ENCODE measurements around the gene CHRNA7. TPM values are rescaled to one million over a fixed set of nuclear protein-coding genes. Genes with fewer than 3 reads are reported as not detected.

CHRNA7 gene
- total and polyA plus RNA-seq, 9 of the 15 experiments (the other 6 are each of a cell fraction or from before 2014, with no cell fraction given), result 0.04 TPM; not detected in 8

- POLR2A ChIA-PET, result no interaction called here
- ATAC-seq, result no peak
- no TSS peak for BruUV-seq (replicated peaks)
Observed at GRCh38 chr15:32033186-32033890, 3.0 kb downstream of the CHRNA7 start.

GRCh38 chr15:32034106-32034505 is 3.8 kb downstream of the CHRNA7 start:
- intact Hi-C loops (cut with micrococcal nuclease), result no loop called here
- no peak for ATAC-seq
- Histone ChIP-seq H3K79me2 (ENCODE audit: control insufficient read depth, insufficient read depth, low read length) (no peaks in the 10 kb centered on the region), H3K27ac (ENCODE audit: extremely low read depth, low read depth, low read length) (no peak overlapping the region), H2AFZ (ENCODE audit: low read depth, low read length) (no peak overlapping the region), H3K9me3 (replicated peaks; ENCODE audit: control insufficient read depth, insufficient read depth, low read depth, low read length) (no peaks in the 10 kb centered on the region), H3K9me1 (ENCODE audit: control insufficient read depth, insufficient read depth, low read length) (no peaks in the 10 kb centered on the region), H3K4me1 (replicated peaks in 1 of 2; ENCODE audit: control insufficient read depth in 2 of 2, insufficient read depth in 2 of 2, low read length in 2 of 2) (peaks cover 0 to 13% of the 10 kb centered on the region in 2 experiments; a peak in 2 of 5 replicates), H3K36me3 (ENCODE audit: control insufficient read depth, insufficient read depth, low read length) (no peaks in the 10 kb centered on the region), H4K20me1 (replicated peaks; ENCODE audit: control insufficient read depth, insufficient read depth, low read length) (0 out of 2 replicates have a peak, but pooled peaks cover 3% of the 10 kb centered on the region), H3K27me3 (ENCODE audit: control insufficient read depth in 2 of 2, insufficient read depth in 2 of 2, low read length in 2 of 2) (peaks cover 8 to 23% of the 10 kb centered on the region in 2 experiments; a peak in 4 of 5 replicates), H3K4me3 (no peak overlapping the region), H3K9ac (ENCODE audit: insufficient read depth in 1 of 2, low read depth in 2 of 2, low read length in 2 of 2) (no peak overlapping the region), H3K4me2 (ENCODE audit: insufficient read depth, low read length) (no peak overlapping the region)
- CTCF ChIA-PET (ENCODE audit: low intra/inter-chr PET ratio), result no interaction called here
- DNase-seq (ENCODE audit: extremely low read depth in 1 of 4, low spot score in 3 of 4), result no peak
- TF ChIP-seq ATF3 (IDR thresholded peaks at IDR 0.05) (no peak), ATF3 (CRISPR knock-in tag; conservative IDR thresholded peaks at IDR 0.05) (no peak), CBX2 (IDR thresholded peaks at IDR 0.05; ENCODE audit: insufficient read depth, low read length, poor library complexity, severe bottlenecking) (no peak), ZNF764 (CRISPR knock-in tag; IDR thresholded peaks at IDR 0.05; ENCODE audit: low read depth) (no peak), XRCC4 (IDR thresholded peaks at IDR 0.05; ENCODE audit: extremely low read depth, insufficient read depth, insufficient read length) (no peak)
- no peak for FAIRE-seq
- in situ Hi-C loops (cut with MboI), result no loop called here
- POLR2A ChIA-PET, result no interaction called here
- no TSS peak for BruUV-seq (replicated peaks)

More at GRCh38 chr15:32033186-32033890, 3.0 kb downstream of the CHRNA7 start:
- Histone ChIP-seq H3K4me1 (replicated peaks in 1 of 2; ENCODE audit: control insufficient read depth in 2 of 2, insufficient read depth in 2 of 2, low read length in 2 of 2) (peaks cover 0 to 13% of the 10 kb centered on the region in 2 experiments; a peak in 2 of 5 replicates), H3K27ac (ENCODE audit: extremely low read depth, low read depth, low read length) (no peak overlapping the region), H3K4me3 (no peak overlapping the region), H3K79me2 (ENCODE audit: control insufficient read depth, insufficient read depth, low read length) (no peaks in the 10 kb centered on the region), H2AFZ (ENCODE audit: low read depth, low read length) (no peak overlapping the region), H3K9me1 (ENCODE audit: control insufficient read depth, insufficient read depth, low read length) (no peaks in the 10 kb centered on the region), H3K9me3 (replicated peaks; ENCODE audit: control insufficient read depth, insufficient read depth, low read depth, low read length) (no peaks in the 10 kb centered on the region), H3K36me3 (ENCODE audit: control insufficient read depth, insufficient read depth, low read length) (no peaks in the 10 kb centered on the region), H4K20me1 (replicated peaks; ENCODE audit: control insufficient read depth, insufficient read depth, low read length) (0 out of 2 replicates have a peak, but pooled peaks cover 3% of the 10 kb centered on the region), H3K9ac (ENCODE audit: insufficient read depth in 1 of 2, low read depth in 2 of 2, low read length in 2 of 2) (no peak overlapping the region), H3K27me3 (ENCODE audit: control insufficient read depth in 2 of 2, insufficient read depth in 2 of 2, low read length in 2 of 2) (peaks cover 8 to 28% of the 10 kb centered on the region in 2 experiments; a peak in 4 of 5 replicates), H3K4me2 (ENCODE audit: insufficient read depth, low read length) (no peak overlapping the region)
- DNase-seq (ENCODE audit: extremely low read depth in 1 of 4, low spot score in 3 of 4), result no peak
- no peak for FAIRE-seq
- intact Hi-C loops (cut with micrococcal nuclease) (no loop called here), in situ Hi-C loops (cut with MboI) (no loop called here)
- CTCF ChIA-PET (ENCODE audit: low intra/inter-chr PET ratio), result no interaction called here
- 2% methylated on average over 5 of the region's 5 CpGs for WGBS (ENCODE audit: insufficient coverage, low coverage, missing lambda C conversion rate)
- TF ChIP-seq ZEB2 (IDR thresholded peaks at IDR 0.05), result no peak
- no peak for TF ChIP-seq HIVEP1 (CRISPR knock-in tag; IDR thresholded peaks at IDR 0.05)

Data from K562 (cell line).